Neural progenitor cell (in vitro differentiated cells): ENCODE data around the gene ADH5. TPM values are rescaled to one million over a fixed set of nuclear protein-coding genes. Genes with fewer than 3 reads are reported as not detected.
A peak's percentile ranks its signal among the peaks of the same experiment; 100 is the strongest.
"Not testable (repeated sequence)": the region's sequence is repeated elsewhere in the genome, so short reads cannot be mapped to it uniquely, and the experiment has no call there.

Experiments used
- DNase-seq: peaks from one replicate; pipeline ENCODE4 v3.0.0-alpha.2; 2016; ENCODE audit warnings: low spot score
- H2AFZ ChIP-seq: fragments of 200-600 bp; sonication (generic); replicated peaks from 2 replicates; pipeline ENCODE4 v1.6.1; 2016; ENCODE audit warnings: antibody characterized with exemption
- H3F3A ChIP-seq: fragments of 200-600 bp; sonication (generic); 2 replicates; pipeline ENCODE4 v1.6.1; 2016; ENCODE audit warnings: antibody characterized with exemption, low read depth
- H3K27ac ChIP-seq: fragments of 200-600 bp; sonication (generic); 2 replicates; pipeline ENCODE4 v1.5.1; 2016; ENCODE audit warnings: mild to moderate bottlenecking
- H3K27me3 ChIP-seq: fragments of 200-600 bp; sonication (generic); 2 replicates; pipeline ENCODE4 v1.6.1; 2016; ENCODE audit warnings: mild to moderate bottlenecking, moderate library complexity
- H3K36me3 ChIP-seq: fragments of 200-600 bp; sonication (generic); 2 replicates; pipeline ENCODE4 v1.5.1; 2016
- H3K4me1 ChIP-seq: fragments of 200-600 bp; sonication (generic); 2 replicates; pipeline ENCODE4 v1.6.1; 2016; ENCODE audit warnings: mixed run types
- H3K4me2 ChIP-seq: fragments of 200-600 bp; sonication (generic); 2 replicates; pipeline ENCODE4 v1.6.1; 2016
- H3K4me3 ChIP-seq: fragments of 200-600 bp; sonication (generic); 2 replicates; pipeline ENCODE4 v1.5.1; 2016
- H3K79me2 ChIP-seq: fragments of 200-600 bp; sonication (generic); 2 replicates; pipeline ENCODE4 v1.6.1; 2016; ENCODE audit warnings: low read depth
- H3K9ac ChIP-seq: fragments of 200-600 bp; sonication (generic); 2 replicates; pipeline ENCODE4 v1.6.1; 2016
- H3K9me3 ChIP-seq: fragments of 200-600 bp; sonication (generic); 2 replicates; pipeline ENCODE4 v1.5.1; 2016; ENCODE audit warnings: low read depth
- H4K20me1 ChIP-seq: fragments of 200-600 bp; sonication (generic); 2 replicates; pipeline ENCODE4 v1.6.1; 2016; ENCODE audit warnings: low read depth
- H3K27ac Mint-ChIP-seq: 3 replicates; pipeline ENCODE4 v1.8.0; 2021; ENCODE audit warnings: mixed read lengths
- H3K27me3 Mint-ChIP-seq: 2 replicates; pipeline ENCODE4 v1.8.0; 2022; ENCODE audit warnings: low read depth, mild to moderate bottlenecking, inconsistent platforms, moderate library complexity, mixed read lengths; ENCODE audit not compliant: insufficient read depth
- H3K36me3 Mint-ChIP-seq: 3 replicates; pipeline ENCODE4 v1.8.0; 2021; ENCODE audit warnings: mixed read lengths
- H3K4me1 Mint-ChIP-seq: 3 replicates; pipeline ENCODE4 v1.8.0; 2021; ENCODE audit warnings: mixed read lengths
- H3K4me3 Mint-ChIP-seq: 3 replicates; pipeline ENCODE4 v1.8.0; 2021; ENCODE audit warnings: mild to moderate bottlenecking, moderate library complexity, mixed read lengths
- H3K9me3 Mint-ChIP-seq: 3 replicates; pipeline ENCODE4 v1.8.0; 2020; ENCODE audit warnings: mixed read lengths
- EZH2 ChIP-seq: fragments of 200-600 bp; sonication (generic); IDR thresholded peaks from 2 replicates; pipeline ENCODE4 v1.6.1; 2017; ENCODE audit warnings: antibody characterized with exemption, mild to moderate bottlenecking, moderate library complexity
- EZH2phosphoT487 ChIP-seq: fragments of 200-600 bp; sonication (generic); IDR thresholded peaks from 2 replicates; pipeline ENCODE4 v1.6.1; 2017; ENCODE audit warnings: antibody characterized with exemption
- total RNA-seq: library from RNA; depleted of rRNA; stranded (reverse); fragments of >200 nt; gene quantifications from 2 replicates; pipeline ENCODE4 v1.2.3, GENCODE V29; 2015; ENCODE audit warnings: low replicate concordance
- TF ChIP-seq, protein P1 (sequence below): fragments of 200-600 bp; sonication (generic); IDR thresholded peaks from 2 replicates; pipeline ENCODE4 v1.5.1; 2017; ENCODE audit warnings: antibody characterized with exemption, mild to moderate bottlenecking

Gene ADH5
- total RNA-seq, 1 donor from 2014 or later, result 473 TPM

DNA sequence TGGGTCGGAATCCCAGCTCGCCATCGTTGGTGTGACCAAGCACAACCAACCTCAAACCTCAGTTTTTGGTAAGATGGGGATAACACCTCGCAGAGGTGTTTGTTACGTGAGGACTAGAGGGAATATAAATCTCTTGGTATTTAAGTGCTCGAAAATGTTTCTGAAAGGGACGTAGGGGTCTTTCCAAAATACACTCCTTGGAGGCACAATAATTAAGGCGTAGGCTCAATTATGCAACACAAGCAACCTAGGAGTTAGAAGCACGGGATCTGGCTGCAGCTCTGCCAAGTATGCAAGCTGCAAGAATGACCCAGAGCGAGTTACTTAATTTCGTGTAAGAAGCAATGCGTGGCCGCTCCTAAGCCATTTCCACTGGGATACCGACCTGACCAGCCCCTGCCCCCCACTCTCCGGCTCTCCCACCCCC is 552 bp downstream of the ADH5 start:
- Histone ChIP-seq H3K27me3 (no peaks in the 10 kb centered on the region), H3K79me2 (peaks cover 80% of the 10 kb centered on the region), H3F3A (peaks cover 8% of the 10 kb centered on the region), H3K4me2 (peak overlapping the region; percentile 96), H3K9ac (peak overlapping the region; percentile 76), H3K9me3 (no peaks in the 10 kb centered on the region), H4K20me1 (peaks cover 14% of the 10 kb centered on the region), H3K4me3 (peak overlapping the region; percentile 82), H3K4me1 (peaks cover 13% of the 10 kb centered on the region), H2AFZ (no peak overlapping the region), H3K27ac (peak overlapping the region; percentile 95), H3K36me3 (peaks cover 15% of the 10 kb centered on the region)
- Mint-ChIP-seq H3K4me1 (peaks cover 35% of the 10 kb centered on the region), H3K36me3 (peaks cover 15% of the 10 kb centered on the region), H3K27ac (peak overlapping the region; percentile 96), H3K27me3 (peaks cover 2% of the 10 kb centered on the region), H3K4me3 (peak overlapping the region; percentile 96), H3K9me3 (peaks cover 2% of the 10 kb centered on the region)
- TF ChIP-seq EZH2 (no peak), EZH2phosphoT487 (no peak)
- TF ChIP-seq, protein P1, sequence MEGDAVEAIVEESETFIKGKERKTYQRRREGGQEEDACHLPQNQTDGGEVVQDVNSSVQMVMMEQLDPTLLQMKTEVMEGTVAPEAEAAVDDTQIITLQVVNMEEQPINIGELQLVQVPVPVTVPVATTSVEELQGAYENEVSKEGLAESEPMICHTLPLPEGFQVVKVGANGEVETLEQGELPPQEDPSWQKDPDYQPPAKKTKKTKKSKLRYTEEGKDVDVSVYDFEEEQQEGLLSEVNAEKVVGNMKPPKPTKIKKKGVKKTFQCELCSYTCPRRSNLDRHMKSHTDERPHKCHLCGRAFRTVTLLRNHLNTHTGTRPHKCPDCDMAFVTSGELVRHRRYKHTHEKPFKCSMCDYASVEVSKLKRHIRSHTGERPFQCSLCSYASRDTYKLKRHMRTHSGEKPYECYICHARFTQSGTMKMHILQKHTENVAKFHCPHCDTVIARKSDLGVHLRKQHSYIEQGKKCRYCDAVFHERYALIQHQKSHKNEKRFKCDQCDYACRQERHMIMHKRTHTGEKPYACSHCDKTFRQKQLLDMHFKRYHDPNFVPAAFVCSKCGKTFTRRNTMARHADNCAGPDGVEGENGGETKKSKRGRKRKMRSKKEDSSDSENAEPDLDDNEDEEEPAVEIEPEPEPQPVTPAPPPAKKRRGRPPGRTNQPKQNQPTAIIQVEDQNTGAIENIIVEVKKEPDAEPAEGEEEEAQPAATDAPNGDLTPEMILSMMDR, result no peak
- DNase-seq, result peak; percentile 64

DNA sequence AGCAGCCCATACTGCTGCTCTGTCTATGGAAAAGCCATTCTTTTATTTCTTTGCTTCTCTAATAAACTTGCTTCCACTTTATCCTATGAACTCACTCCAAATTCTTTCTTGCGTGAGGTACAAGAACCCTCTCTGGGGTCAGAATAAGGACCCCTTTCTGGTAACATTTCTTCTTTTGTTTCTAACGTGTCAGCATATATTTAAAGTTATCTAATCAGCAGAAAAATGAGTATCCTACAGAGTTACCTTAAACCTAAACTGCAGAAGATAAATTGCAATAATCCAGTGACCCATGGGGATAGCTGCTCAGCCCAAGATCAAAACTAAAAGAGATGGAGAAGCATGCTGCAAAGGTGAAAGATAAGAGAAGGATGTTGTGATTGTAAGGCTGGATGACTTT is 4.0 kb downstream of the ADH5 start:
- H3K27me3 ChIP-seq, result no peaks in the 10 kb centered on the region
- H3K9ac ChIP-seq, result no peak overlapping the region
- H3K9me3 ChIP-seq, result no peaks in the 10 kb centered on the region
- H3F3A ChIP-seq, result peaks cover 8% of the 10 kb centered on the region
- H3K79me2 ChIP-seq, result peaks cover 80% of the 10 kb centered on the region
- Mint-ChIP-seq H3K4me1 (peaks cover 18% of the 10 kb centered on the region), H3K27me3 (no peaks in the 10 kb centered on the region), H3K36me3 (peaks cover 33% of the 10 kb centered on the region), H3K9me3 (no peaks in the 10 kb centered on the region), H3K4me3 (no peak overlapping the region), H3K27ac (no peak overlapping the region)
- no peak for DNase-seq
- no peak overlapping the region for H2AFZ ChIP-seq
- peaks cover 32% of the 10 kb centered on the region for H4K20me1 ChIP-seq
- H3K4me1 ChIP-seq, result no peaks in the 10 kb centered on the region
- no peak overlapping the region for H3K4me3 ChIP-seq
- no peak for TF ChIP-seq EZH2phosphoT487
- no peak for TF ChIP-seq EZH2
- TF ChIP-seq, protein P1, result no peak
- no peak overlapping the region for H3K4me2 ChIP-seq
- peaks cover 25% of the 10 kb centered on the region for H3K36me3 ChIP-seq
- H3K27ac ChIP-seq, result no peak overlapping the region

DNA sequence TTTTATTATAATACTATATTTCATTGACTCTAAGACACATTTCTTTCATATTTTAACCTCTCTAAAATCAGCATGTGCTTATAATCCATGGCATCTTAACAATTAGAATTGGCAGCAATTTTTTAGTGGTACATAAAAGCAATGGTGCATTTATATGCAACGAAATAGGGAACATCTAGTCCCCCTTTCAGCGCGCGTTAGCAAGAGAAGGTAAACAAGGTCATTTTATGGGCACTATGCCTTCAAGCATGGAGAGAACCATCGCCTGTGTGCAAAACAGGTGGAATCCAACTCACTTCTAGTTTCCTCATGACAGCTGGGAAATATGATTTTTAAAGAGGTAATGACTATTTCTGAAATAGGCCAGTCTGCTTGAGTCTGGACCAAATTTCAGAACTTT is 6.4 kb downstream of the ADH5 start:
- H3K4me3 ChIP-seq, result no peak overlapping the region
- Mint-ChIP-seq H3K4me1 (peaks cover 8% of the 10 kb centered on the region), H3K27me3 (no peaks in the 10 kb centered on the region), H3K36me3 (peaks cover 40% of the 10 kb centered on the region), H3K27ac (no peak overlapping the region), H3K4me3 (no peak overlapping the region), H3K9me3 (no peaks in the 10 kb centered on the region)
- H2AFZ ChIP-seq, result no peak overlapping the region
- H4K20me1 ChIP-seq, result peaks cover 50% of the 10 kb centered on the region
- H3K9ac ChIP-seq, result no peak overlapping the region
- DNase-seq, result no peak
- H3K4me1 ChIP-seq, result no peaks in the 10 kb centered on the region
- H3K27me3 ChIP-seq, result no peaks in the 10 kb centered on the region
- H3K4me2 ChIP-seq, result no peak overlapping the region
- peaks cover 77% of the 10 kb centered on the region for H3K79me2 ChIP-seq
- TF ChIP-seq, protein P1, result no peak
- TF ChIP-seq EZH2phosphoT487 (no peak), EZH2 (no peak)
- peaks cover 39% of the 10 kb centered on the region for H3K36me3 ChIP-seq
- H3K27ac ChIP-seq, result no peak overlapping the region
- H3K9me3 ChIP-seq, result no peaks in the 10 kb centered on the region
- H3F3A ChIP-seq, result no peaks in the 10 kb centered on the region

DNA sequence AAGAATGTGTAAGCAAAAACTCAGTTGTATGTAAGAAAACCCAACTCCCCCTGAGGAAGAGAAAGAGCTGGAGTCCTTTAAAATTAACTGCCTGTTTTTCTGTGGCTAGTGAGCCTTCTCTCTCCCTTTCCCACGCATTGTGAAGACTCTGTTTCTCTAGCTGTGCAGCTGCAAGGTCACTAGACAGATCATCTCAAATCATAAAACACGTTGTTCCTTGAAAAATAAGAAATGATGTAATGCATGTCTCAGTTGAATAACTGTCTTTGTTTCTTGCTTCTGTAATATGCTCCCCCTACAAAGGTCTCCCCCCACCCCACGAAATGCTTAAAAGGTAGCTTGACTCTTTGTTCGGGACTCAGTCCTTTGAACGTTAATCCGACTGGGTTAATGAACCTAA is 7.7 kb downstream of the ADH5 start:
- not testable (repeated sequence) for H3F3A ChIP-seq, H2AFZ ChIP-seq, H3K27me3 Mint-ChIP-seq, H3K27me3 ChIP-seq, H3K9me3 Mint-ChIP-seq, H3K4me3 Mint-ChIP-seq, H3K27ac ChIP-seq, H3K27ac Mint-ChIP-seq, H3K4me3 ChIP-seq, H3K4me1 Mint-ChIP-seq, H3K9me3 ChIP-seq, H3K4me2 ChIP-seq, H3K4me1 ChIP-seq, H3K9ac ChIP-seq, DNase-seq
- H3K36me3 Mint-ChIP-seq, result peaks cover 43% of the 10 kb centered on the region
- H3K36me3 ChIP-seq, result peaks cover 49% of the 10 kb centered on the region
- peaks cover 46% of the 10 kb centered on the region for H4K20me1 ChIP-seq
- peaks cover 64% of the 10 kb centered on the region for H3K79me2 ChIP-seq
